KMS-11 (cell line): ENCODE measurements around the gene SLC48A1.

Source experiments
- H2AFZ ChIP-seq: fragments of 200-600 bp; sonication (generic); 2 replicates; pipeline ENCODE4 v1.6.1; 2016; ENCODE audit warnings: antibody characterized with exemption, mixed run types, low read depth
- H3K27ac ChIP-seq: fragments of 200-600 bp; sonication (generic); 2 replicates; pipeline ENCODE4 v1.6.1; 2016; ENCODE audit warnings: mild to moderate bottlenecking, mixed run types
- H3K27me3 ChIP-seq: fragments of 200-600 bp; sonication (generic); 2 replicates; pipeline ENCODE4 v1.6.1; 2017; ENCODE audit warnings: mild to moderate bottlenecking, low read depth, mixed run types, moderate library complexity; ENCODE audit not compliant: insufficient read depth
- H3K36me3 ChIP-seq: fragments of 200-600 bp; sonication (generic); 2 replicates; pipeline ENCODE4 v1.6.1; 2017; ENCODE audit warnings: mild to moderate bottlenecking, mixed run types; ENCODE audit not compliant: insufficient read depth
- H3K4me1 ChIP-seq: fragments of 200-600 bp; sonication (generic); 2 replicates; pipeline ENCODE4 v1.6.1; 2016; ENCODE audit warnings: mild to moderate bottlenecking, low read depth, mixed run types; ENCODE audit not compliant: poor library complexity, severe bottlenecking
- H3K4me2 ChIP-seq: fragments of 200-600 bp; sonication (generic); 2 replicates; pipeline ENCODE4 v1.7.0; 2016; ENCODE audit warnings: mild to moderate bottlenecking, mixed run types
- H3K4me3 ChIP-seq: fragments of 200-600 bp; sonication (generic); IDR thresholded peaks from 2 replicates; pipeline ENCODE4 v1.6.1; 2017; ENCODE audit warnings: low read depth, low read length, mixed read lengths; ENCODE audit not compliant: insufficient read depth
- H3K79me2 ChIP-seq: fragments of 200-600 bp; sonication (generic); 2 replicates; pipeline ENCODE4 v1.6.1; 2016; ENCODE audit warnings: low read depth, mixed run types; ENCODE audit not compliant: insufficient read depth
- H3K9ac ChIP-seq: fragments of 200-600 bp; sonication (generic); 2 replicates; pipeline ENCODE4 v1.6.1; 2016; ENCODE audit warnings: mild to moderate bottlenecking, mixed run types
- H4K20me1 ChIP-seq: fragments of 200-600 bp; sonication (generic); 2 replicates; pipeline ENCODE4 v1.6.1; 2016; ENCODE audit warnings: mild to moderate bottlenecking, mixed run types; ENCODE audit not compliant: insufficient read depth
- TF ChIP-seq, protein P1 (sequence below): fragments of 200-600 bp; sonication (generic); conservative IDR thresholded peaks from 2 replicates; pipeline ENCODE4 v1.6.1; 2017; ENCODE audit warnings: low read depth, mild to moderate bottlenecking, antibody characterized with exemption, low read length, moderate library complexity, mixed read lengths

The SLC48A1 gene

DNA sequence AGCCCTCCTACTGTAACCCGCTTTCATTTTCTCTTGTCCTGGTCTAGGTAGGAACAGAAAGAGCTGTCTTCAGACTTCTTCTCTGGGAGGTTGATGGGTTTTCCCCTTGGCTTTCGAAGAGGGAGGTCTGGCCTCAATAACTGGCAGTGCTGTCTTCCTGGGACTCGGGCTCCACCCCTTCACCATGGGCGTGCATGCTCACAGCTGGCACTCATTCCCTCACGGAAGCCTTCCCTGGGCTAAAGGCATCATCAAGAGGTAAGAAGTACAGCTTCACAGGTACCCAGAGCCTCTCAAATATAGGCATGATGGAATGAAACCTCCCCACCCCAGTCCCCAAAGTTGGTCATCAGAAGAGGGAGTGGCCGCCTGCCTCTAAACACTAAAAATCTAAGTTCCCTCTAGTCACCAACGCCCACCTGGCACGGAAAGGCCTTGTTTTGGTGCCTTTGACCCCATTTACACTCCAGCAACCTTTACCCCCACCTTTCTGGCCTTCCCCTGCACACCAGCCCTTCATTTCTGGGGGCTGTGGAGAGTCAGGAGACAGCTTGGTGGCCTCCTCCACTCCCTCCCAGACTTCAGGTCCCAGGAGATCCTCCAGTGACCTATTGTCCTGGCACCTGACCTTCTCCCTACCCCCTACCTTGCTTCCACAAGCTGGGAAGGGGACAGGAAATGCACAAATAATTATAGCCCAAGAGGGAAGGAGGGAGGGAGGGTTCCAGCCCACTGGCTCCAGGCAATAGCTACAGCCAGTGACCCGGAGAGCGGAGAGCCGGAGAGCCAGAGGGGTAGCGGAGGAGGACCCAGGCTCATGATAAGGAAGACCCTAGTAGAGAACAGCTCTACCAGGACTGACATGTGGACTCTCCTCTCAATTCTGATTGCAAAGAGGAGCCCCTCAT, 17.1 kb upstream of the SLC48A1 start:
- peak overlapping the region; percentile 40 for H3K4me2 ChIP-seq

DNA sequence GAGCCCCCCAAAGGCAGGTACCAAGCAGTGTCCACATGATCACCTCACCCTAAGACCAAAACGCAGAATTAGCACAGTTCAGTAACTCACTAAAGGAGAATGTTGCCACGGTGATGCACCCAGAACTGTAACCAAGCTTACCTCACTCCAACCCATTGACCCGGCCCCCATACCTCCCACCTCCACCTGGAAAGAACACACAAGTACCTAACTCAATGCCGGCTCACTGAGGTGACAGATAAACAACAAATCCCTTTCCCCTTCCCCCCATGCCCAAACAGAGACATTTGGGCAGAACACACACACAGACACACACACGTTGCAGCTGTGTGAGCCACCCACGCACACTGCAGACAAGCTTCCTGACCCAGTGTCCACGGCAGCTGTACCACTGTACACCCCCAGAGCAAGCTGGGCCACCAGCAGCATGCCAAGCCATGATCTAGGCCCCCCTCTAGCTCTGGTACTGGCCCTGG, 15.6 kb upstream of the SLC48A1 start:
- TF ChIP-seq, protein P1, sequence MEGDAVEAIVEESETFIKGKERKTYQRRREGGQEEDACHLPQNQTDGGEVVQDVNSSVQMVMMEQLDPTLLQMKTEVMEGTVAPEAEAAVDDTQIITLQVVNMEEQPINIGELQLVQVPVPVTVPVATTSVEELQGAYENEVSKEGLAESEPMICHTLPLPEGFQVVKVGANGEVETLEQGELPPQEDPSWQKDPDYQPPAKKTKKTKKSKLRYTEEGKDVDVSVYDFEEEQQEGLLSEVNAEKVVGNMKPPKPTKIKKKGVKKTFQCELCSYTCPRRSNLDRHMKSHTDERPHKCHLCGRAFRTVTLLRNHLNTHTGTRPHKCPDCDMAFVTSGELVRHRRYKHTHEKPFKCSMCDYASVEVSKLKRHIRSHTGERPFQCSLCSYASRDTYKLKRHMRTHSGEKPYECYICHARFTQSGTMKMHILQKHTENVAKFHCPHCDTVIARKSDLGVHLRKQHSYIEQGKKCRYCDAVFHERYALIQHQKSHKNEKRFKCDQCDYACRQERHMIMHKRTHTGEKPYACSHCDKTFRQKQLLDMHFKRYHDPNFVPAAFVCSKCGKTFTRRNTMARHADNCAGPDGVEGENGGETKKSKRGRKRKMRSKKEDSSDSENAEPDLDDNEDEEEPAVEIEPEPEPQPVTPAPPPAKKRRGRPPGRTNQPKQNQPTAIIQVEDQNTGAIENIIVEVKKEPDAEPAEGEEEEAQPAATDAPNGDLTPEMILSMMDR: no peak
- no peak overlapping the region for H3K27ac ChIP-seq
- no peaks in the 10 kb centered on the region for H3K36me3 ChIP-seq
- peak overlapping the region; percentile 74; the same call in 1 of the 2 replicates for H3K4me2 ChIP-seq
- H3K4me3 ChIP-seq: no peak overlapping the region
- H3K79me2 ChIP-seq: no peaks in the 10 kb centered on the region
- peaks cover 70% of the 10 kb centered on the region for H3K4me1 ChIP-seq
- no peak overlapping the region for H2AFZ ChIP-seq
- H3K27me3 ChIP-seq: no peaks in the 10 kb centered on the region
- no peak overlapping the region for H3K9ac ChIP-seq
- no peaks in the 10 kb centered on the region for H4K20me1 ChIP-seq

More for the DNA sequence above, 17.1 kb upstream of the SLC48A1 start:
- peak overlapping the region; percentile 7; the same call in 1 of the 2 replicates for H3K9ac ChIP-seq
- H2AFZ ChIP-seq: peak overlapping the region; percentile 24; the same call in 1 of the 2 replicates
- peak overlapping the region; percentile 71 for H3K27ac ChIP-seq
- H3K4me3 ChIP-seq: no peak overlapping the region
- no peaks in the 10 kb centered on the region for H3K36me3 ChIP-seq
- no peaks in the 10 kb centered on the region for H4K20me1 ChIP-seq
- peaks cover 75% of the 10 kb centered on the region for H3K4me1 ChIP-seq
- H3K27me3 ChIP-seq: no peaks in the 10 kb centered on the region
- TF ChIP-seq, protein P1: no peak
- no peaks in the 10 kb centered on the region for H3K79me2 ChIP-seq

DNA sequence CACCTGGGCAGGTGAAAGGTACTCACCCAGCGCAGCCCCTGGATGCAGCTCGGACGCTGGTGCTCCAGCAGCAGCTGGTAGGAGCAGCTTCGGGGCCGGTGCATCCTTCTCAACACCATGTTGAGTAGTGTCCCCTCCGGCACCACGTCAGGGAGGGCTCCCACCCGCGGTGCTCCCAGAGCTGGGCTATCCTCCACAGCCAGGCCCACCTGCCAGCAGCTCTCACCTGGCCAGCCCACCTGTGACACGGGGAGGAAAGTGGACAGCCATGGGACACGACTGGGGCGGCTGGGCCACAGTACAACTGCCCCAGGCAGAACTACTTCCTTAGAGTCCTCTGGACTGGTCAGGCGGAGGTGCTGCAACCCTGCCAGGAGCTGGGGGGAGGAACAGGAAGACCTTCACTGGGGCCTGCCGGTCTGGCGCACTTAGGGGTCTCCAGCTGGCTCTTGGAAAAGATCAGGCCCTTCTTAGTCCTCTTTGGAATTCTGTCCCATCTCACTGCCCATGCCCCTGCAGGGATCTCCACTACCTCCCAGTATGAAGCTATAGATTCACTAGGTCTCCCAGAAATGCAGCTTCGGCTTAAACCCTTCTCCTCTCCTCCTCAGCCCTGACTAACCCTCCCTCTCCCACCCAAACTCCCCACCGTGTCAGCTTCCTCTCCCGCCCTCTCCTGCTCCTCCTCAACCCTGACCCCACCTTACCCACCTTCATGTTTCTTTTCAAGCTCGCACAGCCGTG, 15.0 kb upstream of the SLC48A1 start:
- Histone ChIP-seq H3K9ac (peak overlapping the region; percentile 69; the same call in 1 of the 2 replicates), H3K4me2 (peak overlapping the region; percentile 74), H4K20me1 (no peaks in the 10 kb centered on the region), H3K27ac (no peak overlapping the region), H3K36me3 (no peaks in the 10 kb centered on the region), H3K27me3 (no peaks in the 10 kb centered on the region), H2AFZ (peak overlapping the region; percentile 94; the same call in 1 of the 2 replicates), H3K4me3 (no peak overlapping the region), H3K4me1 (peaks cover 64% of the 10 kb centered on the region), H3K79me2 (no peaks in the 10 kb centered on the region)
- TF ChIP-seq, protein P1: no peak

DNA sequence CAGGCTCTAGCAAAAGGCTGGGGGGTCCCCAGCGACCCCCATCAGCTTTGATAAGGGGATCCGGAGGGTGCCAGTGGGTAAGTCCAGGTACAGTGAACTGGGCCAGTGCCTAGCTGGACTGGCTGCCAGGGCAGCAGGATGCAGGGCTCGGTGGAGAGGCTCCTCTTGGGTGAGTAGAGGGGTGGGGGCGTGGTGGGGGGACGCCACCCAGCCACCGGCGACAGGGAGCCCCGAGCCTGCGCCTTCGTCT, 14.5 kb upstream of the SLC48A1 start:
- H3K4me2 ChIP-seq: peak overlapping the region; percentile 74
- TF ChIP-seq, protein P1: no peak
- H3K9ac ChIP-seq: peak overlapping the region; percentile 69; the same call in 1 of the 2 replicates
- H4K20me1 ChIP-seq: no peaks in the 10 kb centered on the region
- no peaks in the 10 kb centered on the region for H3K36me3 ChIP-seq
- no peak overlapping the region for H3K27ac ChIP-seq
- no peaks in the 10 kb centered on the region for H3K79me2 ChIP-seq
- H3K4me3 ChIP-seq: no peak overlapping the region
- H2AFZ ChIP-seq: peak overlapping the region; percentile 94
- H3K4me1 ChIP-seq: peaks cover 59% of the 10 kb centered on the region
- no peaks in the 10 kb centered on the region for H3K27me3 ChIP-seq
